SK-N-SH (cell line): ENCODE measurements around the gene CEACAM1.
"Not testable (repeated sequence)": the region's sequence is repeated elsewhere in the genome, so short reads cannot be mapped to it uniquely, and the experiment has no call there.

Experiments
- FOXM1 ChIP-seq: IDR thresholded peaks from 2 replicates; pipeline ENCODE4 v1.4.0; 2012; ENCODE audit warnings: low read depth, mild to moderate bottlenecking
- NFIC ChIP-seq: IDR thresholded peaks from 2 replicates; pipeline ENCODE4 v1.4.0; 2012; ENCODE audit warnings: borderline replicate concordance
- TAF1 ChIP-seq: IDR thresholded peaks from 2 replicates; pipeline ENCODE4 v1.6.1; 2012; ENCODE audit warnings: low read depth, mild to moderate bottlenecking, low read length, moderate library complexity, borderline replicate concordance

- not testable (repeated sequence) for TF ChIP-seq TAF1, FOXM1, NFIC
Measured at GRCh38 chr19:42550521-42550920, 22.2 kb upstream of the CEACAM1 start.
